ENCODE data around the gene TRIO.

The TRIO gene

DNA sequence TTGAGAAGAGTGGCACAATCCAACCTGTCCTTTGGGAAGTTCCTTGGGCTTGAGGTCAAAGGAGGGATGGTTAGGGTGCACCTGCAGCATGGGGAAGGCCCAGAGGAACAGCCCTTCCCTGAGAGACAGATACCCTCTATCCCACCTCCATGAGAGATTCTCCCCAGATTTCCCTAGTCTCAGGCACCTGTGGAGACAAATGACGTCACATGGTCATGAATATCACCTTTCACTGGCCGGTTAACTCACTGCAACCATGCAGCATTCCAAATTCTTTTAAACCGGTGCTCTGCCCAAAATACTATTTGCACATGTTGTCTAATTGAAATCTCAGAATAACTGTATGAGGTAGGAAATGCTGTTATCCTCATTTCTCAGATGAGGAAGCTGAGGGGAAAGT, 15.6 kb upstream of the TRIO start (continued):
- TF ChIP-seq, protein P1, sequence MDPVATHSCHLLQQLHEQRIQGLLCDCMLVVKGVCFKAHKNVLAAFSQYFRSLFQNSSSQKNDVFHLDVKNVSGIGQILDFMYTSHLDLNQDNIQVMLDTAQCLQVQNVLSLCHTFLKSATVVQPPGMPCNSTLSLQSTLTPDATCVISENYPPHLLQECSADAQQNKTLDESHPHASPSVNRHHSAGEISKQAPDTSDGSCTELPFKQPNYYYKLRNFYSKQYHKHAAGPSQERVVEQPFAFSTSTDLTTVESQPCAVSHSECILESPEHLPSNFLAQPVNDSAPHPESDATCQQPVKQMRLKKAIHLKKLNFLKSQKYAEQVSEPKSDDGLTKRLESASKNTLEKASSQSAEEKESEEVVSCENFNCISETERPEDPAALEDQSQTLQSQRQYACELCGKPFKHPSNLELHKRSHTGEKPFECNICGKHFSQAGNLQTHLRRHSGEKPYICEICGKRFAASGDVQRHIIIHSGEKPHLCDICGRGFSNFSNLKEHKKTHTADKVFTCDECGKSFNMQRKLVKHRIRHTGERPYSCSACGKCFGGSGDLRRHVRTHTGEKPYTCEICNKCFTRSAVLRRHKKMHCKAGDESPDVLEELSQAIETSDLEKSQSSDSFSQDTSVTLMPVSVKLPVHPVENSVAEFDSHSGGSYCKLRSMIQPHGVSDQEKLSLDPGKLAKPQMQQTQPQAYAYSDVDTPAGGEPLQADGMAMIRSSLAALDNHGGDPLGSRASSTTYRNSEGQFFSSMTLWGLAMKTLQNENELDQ (tag by site-specific recombination; IDR thresholded peaks at IDR 0.05; ENCODE audit: low read depth): no peak
- TF ChIP-seq ZNF174 (tag by site-specific recombination; IDR thresholded peaks at IDR 0.05) (no peak), ZNF701 (tag by site-specific recombination; IDR thresholded peaks at IDR 0.05) (no peak), ZNF19 (tag by site-specific recombination; IDR thresholded peaks at IDR 0.05; ENCODE audit: low read depth) (no peak)

DNA sequence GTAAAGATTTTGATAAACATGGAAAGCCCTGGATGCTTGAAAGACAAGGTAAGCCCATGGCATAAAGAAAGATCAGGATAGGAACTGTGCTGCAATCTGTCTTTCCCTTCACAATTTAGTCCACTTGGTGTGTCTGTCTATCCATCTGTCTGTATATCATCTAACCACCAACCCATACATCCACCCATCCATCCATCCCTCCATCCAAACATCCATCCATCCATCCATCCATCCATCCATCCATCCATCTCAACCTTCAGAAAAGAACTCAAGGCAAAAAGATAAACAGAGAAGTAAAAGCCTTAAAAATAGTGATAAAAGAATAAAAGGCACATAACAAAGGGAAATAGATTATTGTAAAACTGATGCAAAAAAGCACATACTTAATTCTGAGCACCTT, 15.1 kb upstream of the TRIO start:
- CTCF ChIA-PET: interaction anchor here (0.6 to 3.3 kb wide), 2 partner anchors 19 to 51 kb away, joined by 4 to 12 read pairs; no protein-coding TSS in a partner anchor
- no peak overlapping the region for H3K27ac ChIP-seq (ENCODE audit: extremely low read depth, low read depth, low read length)
- POLR2A ChIA-PET: no interaction called here
- H3K4me1 ChIP-seq (ENCODE audit: control insufficient read depth, insufficient read depth, low read length): peaks cover 14% of the 10 kb centered on the region
- TF ChIP-seq HOXC10 (CRISPR knock-in tag; IDR thresholded peaks at IDR 0.05) (no peak), MYNN (tag by site-specific recombination; IDR thresholded peaks at IDR 0.05; ENCODE audit: borderline replicate concordance) (no peak), ZNF366 (tag by site-specific recombination; conservative IDR thresholded peaks at IDR 0.05) (peak; percentile 98), ZNF138 (tag by site-specific recombination; IDR thresholded peaks at IDR 0.05; ENCODE audit: borderline replicate concordance) (no peak)
- H3K4me3 ChIP-seq (ENCODE audit: low read depth, low read length): no peak overlapping the region
- H3K9me3 ChIP-seq (ENCODE audit: control insufficient read depth, insufficient read depth, low read depth, low read length): no peaks in the 10 kb centered on the region
- H3K36me3 ChIP-seq (ENCODE audit: control insufficient read depth in 2 of 2, insufficient read depth in 1 of 2, low read length in 2 of 2): no peaks in the 10 kb centered on the region

DNA sequence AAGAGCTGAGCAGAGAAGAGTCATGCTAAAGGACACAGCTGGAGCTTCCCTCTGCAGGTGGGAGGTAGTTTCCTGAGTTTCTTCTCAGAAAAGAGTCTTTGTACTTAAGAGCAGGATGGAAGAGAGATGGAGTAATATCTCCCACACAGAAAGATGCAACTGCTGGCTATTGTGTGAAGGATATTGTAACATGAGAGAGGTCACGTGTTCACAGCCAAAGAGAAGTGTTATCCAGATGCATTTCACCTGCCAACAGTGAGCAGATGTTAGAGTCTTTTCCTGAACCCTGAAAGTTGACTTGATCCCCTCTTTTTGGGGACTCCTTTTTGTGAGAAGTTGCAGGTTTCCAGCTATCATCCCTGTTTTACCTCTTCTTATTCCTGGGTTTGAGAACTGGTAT, 14.0 kb upstream of the TRIO start:
- CTCF ChIA-PET: interaction anchor here (0.6 to 3.3 kb wide), 4 partner anchors 9 to 216 kb away, joined by 3 to 12 read pairs (median 4); no protein-coding TSS in a partner anchor
- Histone ChIP-seq H3K36me3 (ENCODE audit: control insufficient read depth in 2 of 2, insufficient read depth in 1 of 2, low read length in 2 of 2) (no peaks in the 10 kb centered on the region), H3K4me1 (ENCODE audit: control insufficient read depth, insufficient read depth, low read length) (peaks cover 12% of the 10 kb centered on the region), H3K27ac (ENCODE audit: extremely low read depth, low read depth, low read length) (no peak overlapping the region), H3K9me3 (ENCODE audit: control insufficient read depth, insufficient read depth, low read depth, low read length) (no peaks in the 10 kb centered on the region), H3K4me3 (ENCODE audit: low read depth, low read length) (no peak overlapping the region)
- POLR2A ChIA-PET: no interaction called here
- TF ChIP-seq ZNF473 (tag by site-specific recombination; IDR thresholded peaks at IDR 0.05): no peak
- TF ChIP-seq ZNF248 (tag by site-specific recombination; IDR thresholded peaks at IDR 0.05): no peak
- TF ChIP-seq ZSCAN23 (tag by site-specific recombination; IDR thresholded peaks at IDR 0.05): no peak
- TF ChIP-seq ZNF549 (tag by site-specific recombination; IDR thresholded peaks at IDR 0.05): no peak
- TF ChIP-seq, protein P2, sequence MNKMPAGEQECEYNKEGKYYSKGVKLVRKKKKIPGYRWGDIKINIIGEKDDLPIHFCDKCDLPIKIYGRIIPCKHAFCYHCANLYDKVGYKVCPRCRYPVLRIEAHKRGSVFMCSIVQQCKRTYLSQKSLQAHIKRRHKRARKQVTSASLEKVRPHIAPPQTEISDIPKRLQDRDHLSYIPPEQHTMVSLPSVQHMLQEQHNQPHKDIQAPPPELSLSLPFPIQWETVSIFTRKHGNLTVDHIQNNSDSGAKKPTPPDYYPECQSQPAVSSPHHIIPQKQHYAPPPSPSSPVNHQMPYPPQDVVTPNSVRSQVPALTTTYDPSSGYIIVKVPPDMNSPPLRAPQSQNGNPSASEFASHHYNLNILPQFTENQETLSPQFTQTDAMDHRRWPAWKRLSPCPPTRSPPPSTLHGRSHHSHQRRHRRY (tag by site-specific recombination; IDR thresholded peaks at IDR 0.05): no peak
- TF ChIP-seq ZNF366 (tag by site-specific recombination; conservative IDR thresholded peaks at IDR 0.05): no peak
- TF ChIP-seq ZNF274 (IDR thresholded peaks at IDR 0.05; ENCODE audit: low read length): no peak
- TF ChIP-seq ZNF274 (tag by site-specific recombination; IDR thresholded peaks at IDR 0.05; ENCODE audit: borderline replicate concordance): no peak
- TF ChIP-seq ZBTB48 (tag by site-specific recombination; IDR thresholded peaks at IDR 0.05): no peak
- no peak for TF ChIP-seq ZNF560 (tag by site-specific recombination; IDR thresholded peaks at IDR 0.05; ENCODE audit: borderline replicate concordance)
- no peak for TF ChIP-seq HOXA7 (CRISPR knock-in tag; IDR thresholded peaks at IDR 0.05; ENCODE audit: borderline replicate concordance)
- TF ChIP-seq, protein P3, sequence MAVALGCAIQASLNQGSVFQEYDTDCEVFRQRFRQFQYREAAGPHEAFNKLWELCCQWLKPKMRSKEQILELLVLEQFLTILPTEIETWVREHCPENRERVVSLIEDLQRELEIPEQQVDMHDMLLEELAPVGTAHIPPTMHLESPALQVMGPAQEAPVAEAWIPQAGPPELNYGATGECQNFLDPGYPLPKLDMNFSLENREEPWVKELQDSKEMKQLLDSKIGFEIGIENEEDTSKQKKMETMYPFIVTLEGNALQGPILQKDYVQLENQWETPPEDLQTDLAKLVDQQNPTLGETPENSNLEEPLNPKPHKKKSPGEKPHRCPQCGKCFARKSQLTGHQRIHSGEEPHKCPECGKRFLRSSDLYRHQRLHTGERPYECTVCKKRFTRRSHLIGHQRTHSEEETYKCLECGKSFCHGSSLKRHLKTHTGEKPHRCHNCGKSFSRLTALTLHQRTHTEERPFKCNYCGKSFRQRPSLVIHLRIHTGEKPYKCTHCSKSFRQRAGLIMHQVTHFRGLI (tag by site-specific recombination; IDR thresholded peaks at IDR 0.05): no peak
- no peak for TF ChIP-seq KLF16 (tag by site-specific recombination; IDR thresholded peaks at IDR 0.05)
- TF ChIP-seq, protein P4, sequence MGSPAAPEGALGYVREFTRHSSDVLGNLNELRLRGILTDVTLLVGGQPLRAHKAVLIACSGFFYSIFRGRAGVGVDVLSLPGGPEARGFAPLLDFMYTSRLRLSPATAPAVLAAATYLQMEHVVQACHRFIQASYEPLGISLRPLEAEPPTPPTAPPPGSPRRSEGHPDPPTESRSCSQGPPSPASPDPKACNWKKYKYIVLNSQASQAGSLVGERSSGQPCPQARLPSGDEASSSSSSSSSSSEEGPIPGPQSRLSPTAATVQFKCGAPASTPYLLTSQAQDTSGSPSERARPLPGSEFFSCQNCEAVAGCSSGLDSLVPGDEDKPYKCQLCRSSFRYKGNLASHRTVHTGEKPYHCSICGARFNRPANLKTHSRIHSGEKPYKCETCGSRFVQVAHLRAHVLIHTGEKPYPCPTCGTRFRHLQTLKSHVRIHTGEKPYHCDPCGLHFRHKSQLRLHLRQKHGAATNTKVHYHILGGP (tag by site-specific recombination; IDR thresholded peaks at IDR 0.05): no peak
- TF ChIP-seq ZSCAN16 (tag by site-specific recombination; IDR thresholded peaks at IDR 0.05): no peak
- TF ChIP-seq, protein P5, sequence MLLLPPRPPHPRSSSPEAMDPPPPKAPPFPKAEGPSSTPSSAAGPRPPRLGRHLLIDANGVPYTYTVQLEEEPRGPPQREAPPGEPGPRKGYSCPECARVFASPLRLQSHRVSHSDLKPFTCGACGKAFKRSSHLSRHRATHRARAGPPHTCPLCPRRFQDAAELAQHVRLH (tag by site-specific recombination; IDR thresholded peaks at IDR 0.05): no peak
- no peak for TF ChIP-seq ZNF747 (tag by site-specific recombination; IDR thresholded peaks at IDR 0.05)
- no peak for TF ChIP-seq REPIN1 (tag by site-specific recombination; IDR thresholded peaks at IDR 0.05; ENCODE audit: low read depth)
- no peak for TF ChIP-seq BCL11A (tag by site-specific recombination; IDR thresholded peaks at IDR 0.05; ENCODE audit: low read depth)
- no peak for TF ChIP-seq ZNF521 (tag by site-specific recombination; IDR thresholded peaks at IDR 0.05)
